ENCODE results near the gene MMP20.

The MMP20 gene

DNA sequence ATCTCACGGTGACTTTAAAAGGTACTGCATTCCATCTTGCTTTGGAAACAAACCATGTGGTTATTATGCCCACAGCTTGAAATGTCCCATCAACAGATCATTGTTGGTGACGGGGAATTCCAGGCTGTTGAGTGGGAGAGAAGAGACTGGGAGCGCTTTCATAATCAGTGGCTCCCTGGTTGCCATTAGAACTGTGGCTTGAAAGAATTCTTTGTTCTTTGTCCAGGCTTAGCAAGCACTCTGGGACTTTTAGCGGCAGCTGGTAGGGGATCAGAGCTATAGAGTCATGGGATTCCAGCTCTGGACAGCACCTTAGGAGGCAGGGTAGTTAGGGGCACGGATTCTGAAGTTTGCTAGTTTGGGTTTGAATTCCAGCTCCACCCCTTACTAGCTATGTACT, 22.0 kb downstream of the MMP20 start:
- H3K27ac ChIP-seq (ENCODE audit: low read depth, low read length): peak overlapping the region; percentile 38
- no peaks in the 10 kb centered on the region for H3K27me3 ChIP-seq (ENCODE audit: control insufficient read depth, insufficient read depth, low read length)
- H3K4me3 ChIP-seq (ENCODE audit: low read length): no peak overlapping the region
- H3K4me1 ChIP-seq (ENCODE audit: control insufficient read depth, insufficient read depth, low read length): no peaks in the 10 kb centered on the region
- H3K36me3 ChIP-seq (ENCODE audit: control insufficient read depth, insufficient read depth, low read length): no peaks in the 10 kb centered on the region
- no peak overlapping the region for H3K9ac ChIP-seq (ENCODE audit: low read length)

GRCh38 chr11:102600666-102601065, 24.5 kb downstream of the MMP20 start:
- H3K9ac ChIP-seq (ENCODE audit: low read length): no peak overlapping the region
- no peaks in the 10 kb centered on the region for H3K4me1 ChIP-seq (ENCODE audit: control insufficient read depth, insufficient read depth, low read length)
- no peak overlapping the region for H3K27ac ChIP-seq (ENCODE audit: low read depth, low read length)
- H3K36me3 ChIP-seq (ENCODE audit: control insufficient read depth, insufficient read depth, low read length): no peaks in the 10 kb centered on the region
- no peak overlapping the region for H3K4me3 ChIP-seq (ENCODE audit: low read length)
- H3K27me3 ChIP-seq (ENCODE audit: control insufficient read depth, insufficient read depth, low read length): no peaks in the 10 kb centered on the region

- Histone ChIP-seq H3K36me3 (ENCODE audit: control insufficient read depth, insufficient read depth, low read length) (no peaks in the 10 kb centered on the region), H3K27ac (ENCODE audit: low read depth, low read length) (no peak overlapping the region), H3K9ac (ENCODE audit: low read length) (no peak overlapping the region), H3K4me3 (ENCODE audit: low read length) (no peak overlapping the region), H3K27me3 (ENCODE audit: control insufficient read depth, insufficient read depth, low read length) (no peaks in the 10 kb centered on the region), H3K4me1 (ENCODE audit: control insufficient read depth, insufficient read depth, low read length) (no peaks in the 10 kb centered on the region)
Measured at GRCh38 chr11:102599642-102600261, 25.4 kb downstream of the MMP20 start.

DNA sequence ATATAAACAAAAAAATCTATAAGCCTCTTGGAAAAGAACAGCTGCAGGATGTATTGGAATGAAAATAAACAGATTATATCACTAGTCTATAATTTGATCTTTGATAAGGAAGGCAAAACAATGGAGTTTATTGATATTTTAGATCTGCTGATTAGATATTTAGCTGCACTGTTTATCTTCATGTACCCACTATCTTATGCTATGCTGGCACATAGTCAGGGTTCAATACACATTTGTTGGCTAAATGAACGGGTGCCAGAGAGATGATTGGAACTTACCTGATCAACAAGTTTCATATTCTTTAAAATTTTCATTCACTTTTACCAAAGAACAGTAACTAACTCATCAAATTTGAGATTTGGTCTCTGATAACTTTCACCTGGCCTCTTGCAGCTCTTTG, 26.9 kb downstream of the MMP20 start:
- no peak overlapping the region for H3K27ac ChIP-seq (ENCODE audit: low read depth, low read length)
- H3K36me3 ChIP-seq (ENCODE audit: control insufficient read depth, insufficient read depth, low read length): no peaks in the 10 kb centered on the region
- H3K9ac ChIP-seq (ENCODE audit: low read length): no peak overlapping the region
- H3K27me3 ChIP-seq (ENCODE audit: control insufficient read depth, insufficient read depth, low read length): no peaks in the 10 kb centered on the region
- H3K4me3 ChIP-seq (ENCODE audit: low read length): no peak overlapping the region
- H3K4me1 ChIP-seq (ENCODE audit: control insufficient read depth, insufficient read depth, low read length): no peaks in the 10 kb centered on the region

DNA sequence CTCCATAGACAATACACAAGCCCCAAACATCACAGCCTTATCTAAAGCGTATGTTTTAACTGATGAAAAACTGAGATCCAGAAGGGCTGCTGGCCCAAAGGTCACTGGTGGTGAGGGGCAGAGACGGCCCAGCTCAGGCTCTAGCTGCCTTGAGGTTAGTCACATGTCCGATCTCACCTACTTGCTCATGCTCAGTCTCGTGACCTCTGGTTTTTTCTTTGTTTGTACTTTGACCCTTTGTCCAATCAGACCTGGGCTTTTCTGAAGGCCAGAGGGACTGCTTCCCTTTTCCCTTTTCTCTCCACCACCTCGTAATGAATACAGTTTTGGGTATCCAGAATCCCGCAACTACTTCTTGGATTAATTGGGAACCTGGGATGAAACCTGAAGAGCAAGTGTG, 28.6 kb downstream of the MMP20 start:
- H3K9ac ChIP-seq (ENCODE audit: low read length): no peak overlapping the region
- no peak overlapping the region for H3K27ac ChIP-seq (ENCODE audit: low read depth, low read length)
- no peaks in the 10 kb centered on the region for H3K27me3 ChIP-seq (ENCODE audit: control insufficient read depth, insufficient read depth, low read length)
- no peak overlapping the region for H3K4me3 ChIP-seq (ENCODE audit: low read length)
- H3K36me3 ChIP-seq (ENCODE audit: control insufficient read depth, insufficient read depth, low read length): no peaks in the 10 kb centered on the region
- H3K4me1 ChIP-seq (ENCODE audit: control insufficient read depth, insufficient read depth, low read length): no peaks in the 10 kb centered on the region

GRCh38 chr11:102592634-102593581, 32.2 kb downstream of the MMP20 start:
- H3K27ac ChIP-seq (ENCODE audit: low read depth, low read length): no peak overlapping the region
- H3K9ac ChIP-seq (ENCODE audit: low read length): no peak overlapping the region
- no peaks in the 10 kb centered on the region for H3K36me3 ChIP-seq (ENCODE audit: control insufficient read depth, insufficient read depth, low read length)
- H3K4me3 ChIP-seq (ENCODE audit: low read length): no peak overlapping the region
- no peaks in the 10 kb centered on the region for H3K27me3 ChIP-seq (ENCODE audit: control insufficient read depth, insufficient read depth, low read length)
- no peaks in the 10 kb centered on the region for H3K4me1 ChIP-seq (ENCODE audit: control insufficient read depth, insufficient read depth, low read length)

DNA sequence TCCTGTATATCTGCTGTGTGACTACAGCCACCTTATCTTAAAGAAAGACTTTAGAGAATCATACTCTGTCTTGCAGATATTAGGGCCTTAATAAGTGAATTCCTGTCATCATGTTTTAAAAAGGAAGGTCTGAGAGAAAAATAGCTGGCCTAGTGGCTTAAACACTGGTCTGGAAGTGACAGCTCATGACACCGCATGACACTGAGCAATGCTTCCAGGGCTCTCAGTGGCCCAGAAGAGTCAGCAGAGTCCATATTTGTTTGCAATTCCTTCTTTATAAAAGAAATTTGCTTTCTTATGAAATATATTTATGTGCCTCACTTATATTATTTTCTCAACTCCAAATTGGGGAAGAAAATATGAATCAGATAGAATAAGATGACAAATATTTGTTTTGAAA, 33.0 kb downstream of the MMP20 start:
- H3K4me1 ChIP-seq (ENCODE audit: control insufficient read depth, insufficient read depth, low read length): no peaks in the 10 kb centered on the region
- no peak overlapping the region for H3K9ac ChIP-seq (ENCODE audit: low read length)
- H3K36me3 ChIP-seq (ENCODE audit: control insufficient read depth, insufficient read depth, low read length): no peaks in the 10 kb centered on the region
- H3K27ac ChIP-seq (ENCODE audit: low read depth, low read length): no peak overlapping the region
- H3K4me3 ChIP-seq (ENCODE audit: low read length): no peak overlapping the region
- no peaks in the 10 kb centered on the region for H3K27me3 ChIP-seq (ENCODE audit: control insufficient read depth, insufficient read depth, low read length)

- no peaks in the 10 kb centered on the region for H3K4me1 ChIP-seq (ENCODE audit: control insufficient read depth, insufficient read depth, low read length)
- no peak overlapping the region for H3K9ac ChIP-seq (ENCODE audit: low read length)
- H3K27ac ChIP-seq (ENCODE audit: low read depth, low read length): no peak overlapping the region
- no peak overlapping the region for H3K4me3 ChIP-seq (ENCODE audit: low read length)
- H3K36me3 ChIP-seq (ENCODE audit: control insufficient read depth, insufficient read depth, low read length): no peaks in the 10 kb centered on the region
- H3K27me3 ChIP-seq (ENCODE audit: control insufficient read depth, insufficient read depth, low read length): no peaks in the 10 kb centered on the region
Measured at GRCh38 chr11:102591160-102591718, 33.9 kb downstream of the MMP20 start.

- H3K27me3 ChIP-seq (ENCODE audit: control insufficient read depth, insufficient read depth, low read length): no peaks in the 10 kb centered on the region
- no peak overlapping the region for H3K27ac ChIP-seq (ENCODE audit: low read depth, low read length)
- no peak overlapping the region for H3K4me3 ChIP-seq (ENCODE audit: low read length)
- no peak overlapping the region for H3K9ac ChIP-seq (ENCODE audit: low read length)
- no peaks in the 10 kb centered on the region for H3K4me1 ChIP-seq (ENCODE audit: control insufficient read depth, insufficient read depth, low read length)
- H3K36me3 ChIP-seq (ENCODE audit: control insufficient read depth, insufficient read depth, low read length): no peaks in the 10 kb centered on the region
Measured at GRCh38 chr11:102590276-102591049, 34.7 kb downstream of the MMP20 start.

DNA sequence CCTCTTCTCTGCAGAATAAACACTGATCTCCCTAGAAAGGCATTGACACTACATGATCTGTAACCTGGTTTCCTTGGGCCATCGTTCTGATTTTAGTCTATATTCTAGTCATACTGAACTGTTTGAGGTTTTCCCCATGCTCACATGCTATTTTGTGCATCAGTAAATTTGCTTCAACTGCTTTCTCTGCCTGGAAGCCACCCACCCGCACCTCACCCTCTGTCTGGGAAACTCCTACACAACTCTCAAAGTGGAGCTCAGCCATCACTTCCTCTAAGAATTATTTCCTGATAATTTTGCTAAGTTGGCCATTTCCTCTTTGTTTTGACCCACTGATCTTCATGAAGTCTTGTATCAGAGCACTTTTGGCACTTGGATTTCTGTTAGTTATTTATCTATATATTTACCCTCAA, 36.1 kb downstream of the MMP20 start:
- Histone ChIP-seq H3K27me3 (ENCODE audit: control insufficient read depth, insufficient read depth, low read length) (no peaks in the 10 kb centered on the region), H3K27ac (ENCODE audit: low read depth, low read length) (no peak overlapping the region), H3K9ac (ENCODE audit: low read length) (no peak overlapping the region), H3K36me3 (ENCODE audit: control insufficient read depth, insufficient read depth, low read length) (no peaks in the 10 kb centered on the region), H3K4me1 (ENCODE audit: control insufficient read depth, insufficient read depth, low read length) (no peaks in the 10 kb centered on the region), H3K4me3 (ENCODE audit: low read length) (no peak overlapping the region)

DNA sequence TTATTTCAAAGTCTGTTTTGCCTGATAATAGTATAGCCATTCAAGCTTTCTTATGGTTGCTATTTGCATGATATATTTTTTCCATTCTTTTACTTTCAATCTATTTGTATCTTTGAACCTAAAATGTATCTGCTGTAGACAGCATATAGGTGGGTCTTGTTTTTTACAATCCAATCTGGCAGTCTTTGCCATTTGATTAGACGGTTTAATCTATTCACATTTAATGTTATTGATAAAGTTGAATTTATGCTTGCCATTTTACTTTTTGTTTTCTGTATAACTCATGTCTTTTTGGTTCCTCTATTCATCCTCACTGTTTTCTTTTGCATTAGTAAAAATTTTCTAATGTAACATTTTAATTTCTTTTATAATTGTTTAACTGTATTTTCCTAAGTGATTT, 37.4 kb downstream of the MMP20 start:
- Histone ChIP-seq H3K36me3 (ENCODE audit: control insufficient read depth, insufficient read depth, low read length) (no peaks in the 10 kb centered on the region), H3K9ac (ENCODE audit: low read length) (no peak overlapping the region), H3K27me3 (ENCODE audit: control insufficient read depth, insufficient read depth, low read length) (no peaks in the 10 kb centered on the region), H3K4me3 (ENCODE audit: low read length) (no peak overlapping the region), H3K27ac (ENCODE audit: low read depth, low read length) (no peak overlapping the region), H3K4me1 (ENCODE audit: control insufficient read depth, insufficient read depth, low read length) (no peaks in the 10 kb centered on the region)

DNA sequence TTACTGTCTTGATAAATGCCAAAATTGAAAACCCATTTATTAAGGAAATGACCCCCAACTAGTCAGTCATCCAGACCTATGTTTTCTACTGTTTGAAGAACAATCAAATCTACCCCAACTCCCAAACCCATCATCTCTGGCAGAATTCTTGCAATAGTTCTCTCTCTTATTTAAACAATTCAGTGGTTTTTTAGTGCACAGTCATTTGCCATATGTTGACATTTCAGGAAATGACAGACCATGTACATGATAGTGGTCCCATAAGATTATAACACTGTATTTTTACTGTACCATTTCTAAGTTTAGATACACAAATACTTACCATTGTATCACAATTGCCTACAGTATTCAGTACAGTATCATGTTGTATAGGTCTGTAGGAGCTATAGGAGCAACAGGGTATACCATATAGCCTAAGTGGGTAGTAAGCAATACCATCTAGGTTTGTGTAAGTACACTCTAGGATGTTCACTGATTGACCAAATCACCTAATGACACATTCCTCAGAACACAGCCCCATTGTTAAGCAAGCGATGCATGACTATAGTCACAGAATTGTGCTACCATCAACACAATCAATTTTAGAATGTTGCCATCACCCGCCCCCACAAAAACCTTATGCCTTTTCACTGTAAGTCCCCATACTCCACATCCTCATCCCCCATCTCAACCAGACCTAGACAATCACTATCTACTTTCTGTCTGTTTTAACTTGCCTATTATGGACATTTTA, 41.8 kb downstream of the MMP20 start:
- no peak overlapping the region for H3K4me3 ChIP-seq (ENCODE audit: low read length)
- no peaks in the 10 kb centered on the region for H3K27me3 ChIP-seq (ENCODE audit: control insufficient read depth, insufficient read depth, low read length)
- no peaks in the 10 kb centered on the region for H3K4me1 ChIP-seq (ENCODE audit: control insufficient read depth, insufficient read depth, low read length)
- no peak overlapping the region for H3K9ac ChIP-seq (ENCODE audit: low read length)
- no peaks in the 10 kb centered on the region for H3K36me3 ChIP-seq (ENCODE audit: control insufficient read depth, insufficient read depth, low read length)
- no peak overlapping the region for H3K27ac ChIP-seq (ENCODE audit: low read depth, low read length)
